ENCODE data around the gene PAXIP1. TPM values are rescaled to one million over a fixed set of nuclear protein-coding genes. Genes with fewer than 3 reads are reported as not detected.

The PAXIP1 gene
- total RNA-seq, 2 experiments from 2014 or later, result 6.4 to 6.7 TPM

DNA sequence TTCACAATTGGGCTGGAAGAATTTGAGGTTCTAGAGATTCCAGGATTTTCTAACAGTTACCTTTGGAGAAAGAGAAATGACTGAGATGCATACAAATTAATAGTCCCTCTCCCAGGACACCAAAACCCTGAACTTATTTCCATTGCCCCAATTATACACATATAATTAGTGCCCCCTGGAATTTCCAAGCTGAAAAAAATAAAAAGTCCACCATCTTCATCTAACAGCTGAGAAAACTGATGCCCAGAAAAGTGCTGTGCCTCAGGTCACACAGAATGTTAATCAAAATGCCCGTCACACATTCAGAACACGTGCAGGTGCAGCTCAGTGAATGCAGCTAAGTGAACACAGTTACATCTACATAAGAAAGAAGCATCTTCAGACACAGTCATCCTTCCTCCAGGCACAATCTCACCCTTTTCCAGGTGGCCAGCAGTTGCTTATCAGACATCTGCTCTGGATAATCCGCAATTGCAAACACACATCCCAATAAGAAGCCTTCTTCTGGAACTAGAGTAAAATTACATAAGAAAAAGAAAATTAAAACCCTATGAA, 35.4 kb downstream of the PAXIP1 start:
- H3K4me1 Mint-ChIP-seq (ENCODE audit: low read depth), result no peaks in the 10 kb centered on the region

DNA sequence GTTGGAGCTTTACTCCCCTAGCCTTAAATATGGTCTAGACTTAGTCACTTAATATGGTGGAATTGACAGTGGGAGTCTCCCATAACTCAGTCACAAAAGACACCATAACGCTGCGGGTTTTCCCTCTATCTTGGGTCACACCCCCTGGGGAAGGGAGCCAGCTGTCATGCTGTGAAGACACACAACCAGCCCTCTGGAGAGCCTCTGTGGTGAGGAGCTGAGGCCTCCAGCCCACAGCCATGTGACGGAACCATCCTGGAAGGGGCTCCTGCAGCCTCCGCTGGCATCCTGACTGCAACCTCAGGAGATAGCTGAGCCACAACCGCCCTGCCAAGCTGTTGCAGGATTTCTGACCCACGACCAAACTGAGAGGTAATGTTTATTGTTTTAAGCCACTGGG, 37.9 kb downstream of the PAXIP1 start:
- H3K9me3 Mint-ChIP-seq, result no peaks in the 10 kb centered on the region
- no peaks in the 10 kb centered on the region for H3K27me3 Mint-ChIP-seq
- H3K4me1 Mint-ChIP-seq (ENCODE audit: low read depth), result no peaks in the 10 kb centered on the region
- no peaks in the 10 kb centered on the region for H3K27me3 ChIP-seq (ENCODE audit: control insufficient read depth in 1 of 2, insufficient read depth in 2 of 2, low read length in 2 of 2)
- H3K4me3 ChIP-seq (ENCODE audit: low read length), result no peak overlapping the region
- H3K4me1 ChIP-seq (ENCODE audit: insufficient read depth, low read length), result no peaks in the 10 kb centered on the region
- ATAC-seq (ENCODE audit: poor library complexity) (no peak), DNase-seq (no peak)
- no peak overlapping the region for H3K4me3 Mint-ChIP-seq
- H3K36me3 Mint-ChIP-seq (ENCODE audit: low read depth), result peaks cover 84% of the 10 kb centered on the region
- ChIA-PET CTCF (no interaction called here), POLR2A (no interaction called here)
- intact Hi-C loops (cut with DNase I, micrococcal nuclease), result no loop called here
- H3K9me3 ChIP-seq (ENCODE audit: control insufficient read depth in 1 of 2, insufficient read depth in 1 of 2, low read length in 2 of 2), result no peaks in the 10 kb centered on the region
- TF ChIP-seq, protein P1, sequence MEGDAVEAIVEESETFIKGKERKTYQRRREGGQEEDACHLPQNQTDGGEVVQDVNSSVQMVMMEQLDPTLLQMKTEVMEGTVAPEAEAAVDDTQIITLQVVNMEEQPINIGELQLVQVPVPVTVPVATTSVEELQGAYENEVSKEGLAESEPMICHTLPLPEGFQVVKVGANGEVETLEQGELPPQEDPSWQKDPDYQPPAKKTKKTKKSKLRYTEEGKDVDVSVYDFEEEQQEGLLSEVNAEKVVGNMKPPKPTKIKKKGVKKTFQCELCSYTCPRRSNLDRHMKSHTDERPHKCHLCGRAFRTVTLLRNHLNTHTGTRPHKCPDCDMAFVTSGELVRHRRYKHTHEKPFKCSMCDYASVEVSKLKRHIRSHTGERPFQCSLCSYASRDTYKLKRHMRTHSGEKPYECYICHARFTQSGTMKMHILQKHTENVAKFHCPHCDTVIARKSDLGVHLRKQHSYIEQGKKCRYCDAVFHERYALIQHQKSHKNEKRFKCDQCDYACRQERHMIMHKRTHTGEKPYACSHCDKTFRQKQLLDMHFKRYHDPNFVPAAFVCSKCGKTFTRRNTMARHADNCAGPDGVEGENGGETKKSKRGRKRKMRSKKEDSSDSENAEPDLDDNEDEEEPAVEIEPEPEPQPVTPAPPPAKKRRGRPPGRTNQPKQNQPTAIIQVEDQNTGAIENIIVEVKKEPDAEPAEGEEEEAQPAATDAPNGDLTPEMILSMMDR (IDR thresholded peaks at IDR 0.05), result no peak
- H3K27ac Mint-ChIP-seq, result no peak overlapping the region
- H3K27ac ChIP-seq (ENCODE audit: low read depth in 1 of 2, low read length in 2 of 2), result no peak overlapping the region
- H3K36me3 ChIP-seq (ENCODE audit: insufficient read depth, low read length), result peaks cover 45% of the 10 kb centered on the region

More for the DNA sequence above, 35.4 kb downstream of the PAXIP1 start:
- DNase-seq, result no peak
- Histone ChIP-seq H3K27ac (ENCODE audit: low read depth in 1 of 2, low read length in 2 of 2) (no peak overlapping the region), H3K4me3 (ENCODE audit: low read length) (no peak overlapping the region), H3K4me1 (ENCODE audit: insufficient read depth, low read length) (no peaks in the 10 kb centered on the region), H3K36me3 (ENCODE audit: insufficient read depth, low read length) (peaks cover 28% of the 10 kb centered on the region), H3K9me3 (ENCODE audit: control insufficient read depth in 1 of 2, insufficient read depth in 1 of 2, low read length in 2 of 2) (no peaks in the 10 kb centered on the region), H3K27me3 (ENCODE audit: control insufficient read depth in 1 of 2, insufficient read depth in 2 of 2, low read length in 2 of 2) (no peaks in the 10 kb centered on the region)
- no peaks in the 10 kb centered on the region for H3K27me3 Mint-ChIP-seq
- no peak overlapping the region for H3K4me3 Mint-ChIP-seq
- no peak overlapping the region for H3K27ac Mint-ChIP-seq
- TF ChIP-seq, protein P1 (IDR thresholded peaks at IDR 0.05), result no peak
- ATAC-seq (ENCODE audit: poor library complexity), result no peak
- H3K36me3 Mint-ChIP-seq (ENCODE audit: low read depth), result peaks cover 81% of the 10 kb centered on the region
- H3K9me3 Mint-ChIP-seq, result no peaks in the 10 kb centered on the region
- ChIA-PET POLR2A (no interaction called here), CTCF (no interaction called here)
- intact Hi-C loops (cut with DNase I, micrococcal nuclease), result no loop called here

DNA sequence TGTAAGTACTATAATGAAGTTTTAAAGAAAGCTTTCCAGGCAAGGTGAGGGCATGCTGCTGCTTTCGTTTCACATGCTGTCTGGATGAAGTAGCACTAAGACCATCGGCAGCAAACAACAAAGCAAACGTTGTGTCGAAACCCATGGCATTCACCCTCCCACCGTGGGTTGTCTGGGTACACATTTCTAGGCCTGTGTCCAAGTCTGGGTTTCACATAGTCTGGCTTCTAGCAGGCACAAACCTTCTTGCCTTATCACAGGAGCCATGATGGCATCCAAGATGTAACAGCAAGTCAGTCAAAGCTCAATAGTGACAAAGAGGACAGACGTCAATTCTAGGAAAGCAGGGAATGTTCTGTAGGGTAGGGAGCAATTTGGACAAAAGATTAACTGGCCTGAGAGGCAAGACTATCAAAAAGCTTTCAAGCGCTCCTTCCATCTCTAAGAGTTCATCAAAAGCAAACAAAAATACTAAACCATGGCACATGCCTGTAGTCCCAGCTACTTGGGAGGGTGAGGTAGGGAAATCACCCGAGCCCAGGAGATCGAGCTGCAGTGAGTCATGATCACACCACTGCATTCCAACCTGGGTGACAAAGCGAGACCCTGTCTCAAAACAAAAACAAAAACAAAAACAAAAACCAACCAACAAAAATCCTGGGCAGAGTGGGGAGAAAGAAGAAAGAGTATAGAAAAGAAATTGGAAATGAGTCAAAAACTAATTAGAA, 42.7 kb downstream of the PAXIP1 start:
- H3K27ac ChIP-seq (ENCODE audit: low read depth in 1 of 2, low read length in 2 of 2), result no peak overlapping the region
- H3K9me3 ChIP-seq (ENCODE audit: control insufficient read depth in 1 of 2, insufficient read depth in 1 of 2, low read length in 2 of 2), result no peaks in the 10 kb centered on the region
- no peak overlapping the region for H3K27ac Mint-ChIP-seq
- H3K27me3 ChIP-seq (ENCODE audit: control insufficient read depth in 1 of 2, insufficient read depth in 2 of 2, low read length in 2 of 2), result no peaks in the 10 kb centered on the region
- H3K4me1 ChIP-seq (ENCODE audit: insufficient read depth, low read length), result no peaks in the 10 kb centered on the region
- H3K9me3 Mint-ChIP-seq, result no peaks in the 10 kb centered on the region
- no peaks in the 10 kb centered on the region for H3K27me3 Mint-ChIP-seq
- H3K4me1 Mint-ChIP-seq (ENCODE audit: low read depth), result no peaks in the 10 kb centered on the region
- ATAC-seq (ENCODE audit: poor library complexity) (no peak), DNase-seq (no peak)
- H3K36me3 Mint-ChIP-seq (ENCODE audit: low read depth), result peaks cover 89% of the 10 kb centered on the region
- POLR2A ChIA-PET, result no interaction called here
- CTCF ChIA-PET, result no interaction called here
- no peak overlapping the region for H3K4me3 Mint-ChIP-seq
- H3K36me3 ChIP-seq (ENCODE audit: insufficient read depth, low read length), result peaks cover 42% of the 10 kb centered on the region
- intact Hi-C loops (cut with DNase I, micrococcal nuclease), result no loop called here
- TF ChIP-seq, protein P1 (IDR thresholded peaks at IDR 0.05), result no peak
- no peak overlapping the region for H3K4me3 ChIP-seq (ENCODE audit: low read length)
